HEK293 (cell line): Measurements from ENCODE around the gene GNB5.

Source experiments
- CTCF ChIA-PET: fragments of 350-600 bp; formaldehyde crosslinking; extraction: SDS; loops from one replicate; lab custom pipeline; 2021; ENCODE audit warnings: antibody characterized with exemption; lab: Yijun Ruan, JAX
- POLR2A ChIA-PET: fragments of 300-600 bp; formaldehyde crosslinking; extraction: SDS; loops from one replicate; lab custom pipeline; 2020; ENCODE audit warnings: antibody characterized with exemption, inconsistent platforms; lab: Yijun Ruan, JAX
- H3K27ac ChIP-seq: fragments of 200-500 bp; sonication (Bioruptor generic); 2 replicates; pipeline ENCODE4 v1.5.1; 2014; ENCODE audit warnings: low read depth, low read length, control low read depth, inconsistent platforms; ENCODE audit errors: extremely low read depth
- H3K36me3 ChIP-seq, 2 experiments: fragments of 200-500 bp in 1 of 2; sonication (Bioruptor generic) in 1 of 2; 1 replicate in 1 of 2; 2 replicates in 1 of 2; pipeline ENCODE4 v1.5.1; 2014 to 2017; ENCODE audit warnings: inconsistent platforms in 2 of 2, low read length in 2 of 2; ENCODE audit not compliant: control insufficient read depth in 2 of 2, insufficient read depth in 1 of 2
- H3K4me1 ChIP-seq: fragments of 200-500 bp; sonication (Bioruptor generic); 2 replicates; pipeline ENCODE4 v1.5.1; 2014; ENCODE audit warnings: mild to moderate bottlenecking, low read length, inconsistent platforms; ENCODE audit not compliant: control insufficient read depth, insufficient read depth
- H3K4me3 ChIP-seq: 2 replicates; pipeline ENCODE4 v1.5.1; 2011; ENCODE audit warnings: low read depth, mild to moderate bottlenecking, control low read depth, low read length, moderate library complexity
- H3K9me3 ChIP-seq: fragments of 200-500 bp; sonication (Bioruptor generic); 2 replicates; pipeline ENCODE4 v1.5.1; 2014; ENCODE audit warnings: low read depth, low read length, inconsistent platforms; ENCODE audit not compliant: control insufficient read depth, insufficient read depth
- BCL11A ChIP-seq: fragments of 450-650 bp; formaldehyde crosslinking; IDR thresholded peaks from 2 replicates; pipeline ENCODE4 v1.5.1; 2016; ENCODE audit warnings: low read depth, missing biosample characterization, missing genetic modification characterization
- FEZF1 ChIP-seq: fragments of 450-650 bp; formaldehyde crosslinking; IDR thresholded peaks from 2 replicates; pipeline ENCODE4 v1.5.1; 2016; ENCODE audit warnings: missing biosample characterization, missing genetic modification characterization
- KLF1 ChIP-seq: fragments of 450-650 bp; formaldehyde crosslinking; IDR thresholded peaks from 2 replicates; pipeline ENCODE4 v1.5.1; 2016; ENCODE audit warnings: missing biosample characterization, missing genetic modification characterization
- MEIS1 ChIP-seq: sonication (generic); formaldehyde crosslinking; IDR thresholded peaks from 2 replicates; pipeline ENCODE4 v1.8.1; 2022; ENCODE audit warnings: missing genetic modification reagents, mild to moderate bottlenecking, borderline replicate concordance
- RBAK ChIP-seq: fragments of 450-650 bp; formaldehyde crosslinking; IDR thresholded peaks from 2 replicates; pipeline ENCODE4 v1.5.1; 2016; ENCODE audit warnings: missing biosample characterization, missing genetic modification characterization
- WT1 ChIP-seq: fragments of 450-650 bp; formaldehyde crosslinking; IDR thresholded peaks from 2 replicates; pipeline ENCODE4 v1.5.1; 2016; ENCODE audit warnings: missing biosample characterization, missing genetic modification characterization
- YY1 ChIP-seq: fragments of 450-650 bp; formaldehyde crosslinking; IDR thresholded peaks from 2 replicates; pipeline ENCODE4 v1.5.1; 2018; ENCODE audit warnings: missing biosample characterization, missing genetic modification characterization
- ZBTB1 ChIP-seq: fragments of 450-650 bp; formaldehyde crosslinking; IDR thresholded peaks from 2 replicates; pipeline ENCODE4 v1.5.1; 2016; ENCODE audit warnings: missing biosample characterization, missing genetic modification characterization
- ZBTB20 ChIP-seq: fragments of 450-650 bp; formaldehyde crosslinking; IDR thresholded peaks from 2 replicates; pipeline ENCODE4 v1.5.1; 2016; ENCODE audit warnings: missing biosample characterization, missing genetic modification characterization
- ZNF114 ChIP-seq: fragments of 450-650 bp; formaldehyde crosslinking; IDR thresholded peaks from 2 replicates; pipeline ENCODE4 v1.5.0; 2017; ENCODE audit warnings: missing biosample characterization, missing genetic modification characterization
- ZNF133 ChIP-seq: fragments of 450-650 bp; formaldehyde crosslinking; IDR thresholded peaks from 2 replicates; pipeline ENCODE4 v1.5.1; 2016; ENCODE audit warnings: missing biosample characterization, missing genetic modification characterization
- ZNF157 ChIP-seq: fragments of 450-650 bp; formaldehyde crosslinking; IDR thresholded peaks from 2 replicates; pipeline ENCODE4 v1.5.1; 2016; ENCODE audit warnings: missing biosample characterization, missing genetic modification characterization
- ZNF184 ChIP-seq: fragments of 450-650 bp; IDR thresholded peaks from 2 replicates; pipeline ENCODE4 v1.5.1; 2018; ENCODE audit warnings: missing biosample characterization, mild to moderate bottlenecking, missing genetic modification characterization
- ZNF19 ChIP-seq: fragments of 450-650 bp; formaldehyde crosslinking; IDR thresholded peaks from 2 replicates; pipeline ENCODE4; 2016; ENCODE audit warnings: missing biosample characterization, missing genetic modification characterization, low read depth
- ZNF341 ChIP-seq: fragments of 450-650 bp; formaldehyde crosslinking; IDR thresholded peaks from 2 replicates; pipeline ENCODE4; 2016; ENCODE audit warnings: low read depth, missing biosample characterization, missing genetic modification characterization
- ZNF391 ChIP-seq: fragments of 450-650 bp; formaldehyde crosslinking; IDR thresholded peaks from 2 replicates; pipeline ENCODE4 v1.5.1; 2016; ENCODE audit warnings: low read depth, missing biosample characterization, missing genetic modification characterization, borderline replicate concordance
- ZNF76 ChIP-seq: fragments of 450-650 bp; formaldehyde crosslinking; IDR thresholded peaks from 2 replicates; pipeline ENCODE4; 2016; ENCODE audit warnings: low read depth, missing biosample characterization, missing genetic modification characterization, borderline replicate concordance
- ZNF791 ChIP-seq: fragments of 450-650 bp; formaldehyde crosslinking; IDR thresholded peaks from 2 replicates; pipeline ENCODE4 v1.5.1; 2016; ENCODE audit warnings: missing biosample characterization, missing genetic modification characterization
- ZNF830 ChIP-seq: fragments of 450-650 bp; IDR thresholded peaks from 2 replicates; pipeline ENCODE4 v1.5.0; 2018; ENCODE audit warnings: missing biosample characterization, missing genetic modification characterization, low read depth, mild to moderate bottlenecking, moderate library complexity
- ZSCAN16 ChIP-seq: fragments of 450-650 bp; formaldehyde crosslinking; IDR thresholded peaks from 2 replicates; pipeline ENCODE4 v1.5.1; 2016; ENCODE audit warnings: missing biosample characterization, missing genetic modification characterization
- TF ChIP-seq, protein P1 (sequence below): fragments of 450-650 bp; formaldehyde crosslinking; IDR thresholded peaks from 2 replicates; pipeline ENCODE4 v1.5.1; 2016; ENCODE audit warnings: missing biosample characterization, missing genetic modification characterization
- TF ChIP-seq, protein P2 (sequence below): fragments of 450-650 bp; formaldehyde crosslinking; IDR thresholded peaks from 2 replicates; pipeline ENCODE4 v1.5.1; 2016; ENCODE audit warnings: missing biosample characterization, missing genetic modification characterization
- TF ChIP-seq, protein P3 (sequence below): fragments of 450-650 bp; IDR thresholded peaks from 2 replicates; pipeline ENCODE4 v1.5.1; 2018; ENCODE audit warnings: missing biosample characterization, mild to moderate bottlenecking, missing genetic modification characterization
- TF ChIP-seq, protein P4 (sequence below): fragments of 450-650 bp; formaldehyde crosslinking; IDR thresholded peaks from 2 replicates; pipeline ENCODE4 v1.5.1; 2016; ENCODE audit warnings: missing biosample characterization, missing genetic modification characterization

Gene GNB5

DNA sequence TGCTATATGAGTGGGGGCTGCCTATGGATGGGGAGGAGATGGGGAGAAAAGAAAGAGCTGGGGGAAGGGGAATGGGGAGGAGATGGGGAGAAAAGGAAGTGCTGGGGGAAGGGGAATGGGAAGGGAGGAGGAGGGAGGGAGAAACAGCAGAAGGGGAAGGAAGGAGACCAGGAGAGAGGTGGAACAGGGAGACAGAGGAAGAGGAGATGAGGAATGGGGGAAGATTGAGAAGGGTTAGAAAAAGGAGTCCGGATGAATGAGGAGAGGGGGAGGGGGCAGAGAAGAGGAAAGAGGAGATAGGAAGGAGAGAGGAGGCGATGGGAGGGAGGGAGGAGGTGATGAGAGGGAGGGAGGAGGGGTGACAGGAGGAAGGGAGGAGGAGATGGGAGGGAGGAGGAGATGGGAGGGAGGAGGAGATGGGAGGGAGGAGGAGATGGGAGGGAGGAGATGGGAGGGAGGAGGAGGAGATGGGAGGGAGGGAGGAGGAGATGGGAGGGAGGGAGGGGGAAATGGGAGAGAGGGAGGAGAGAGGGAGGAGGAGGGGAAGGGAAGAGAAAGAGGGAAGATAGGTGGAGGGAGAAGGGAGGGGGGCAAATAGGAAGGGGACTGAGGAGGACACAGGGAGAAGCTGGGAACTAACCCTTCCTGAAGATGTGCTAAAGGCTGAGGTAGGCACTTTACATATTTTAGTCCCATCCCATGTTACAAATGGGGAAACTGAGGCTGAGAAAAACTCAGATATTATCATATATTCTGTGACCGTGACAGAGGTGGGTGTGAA is 72.0 kb downstream of the GNB5 start:
- no peak overlapping the region for H3K27ac ChIP-seq
- POLR2A ChIA-PET, result interaction anchor here (0.7 kb wide), 1 partner anchor 57 kb away, joined by 5 read pairs; no protein-coding TSS in a partner anchor
- CTCF ChIA-PET, result no interaction called here
- TF ChIP-seq ZNF341 (tag by site-specific recombination) (0 out of 2 replicates have a peak, but pooled peaks have one; percentile 15), ZBTB20 (tag by site-specific recombination) (no peak), WT1 (tag by site-specific recombination) (peak; percentile 89)
- H3K4me3 ChIP-seq, result no peak overlapping the region
- H3K36me3 ChIP-seq, result no peaks in the 10 kb centered on the region; a peak in 2 of 3 replicates
- no peaks in the 10 kb centered on the region for H3K9me3 ChIP-seq
- no peaks in the 10 kb centered on the region for H3K4me1 ChIP-seq

DNA sequence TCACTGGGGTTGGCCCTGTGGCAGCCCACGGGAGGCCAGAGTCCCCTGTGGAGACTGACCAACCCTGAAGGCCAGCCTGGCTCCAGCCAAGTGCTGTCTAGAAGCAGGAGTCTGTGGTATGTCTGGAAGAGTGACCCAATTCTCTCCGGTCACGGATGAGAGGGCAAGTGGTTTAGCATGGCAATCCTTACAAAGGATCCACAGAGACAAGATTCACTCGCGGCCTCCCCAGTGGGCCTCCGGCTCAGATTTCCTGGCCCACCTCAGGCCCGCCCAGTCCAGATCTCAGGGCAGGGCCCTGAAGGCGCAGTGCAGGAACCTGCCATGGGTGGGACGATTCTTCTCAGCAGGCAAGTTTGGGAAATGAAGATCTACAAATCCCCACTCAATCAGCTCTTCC is 73.6 kb downstream of the GNB5 start:
- ChIA-PET CTCF (no interaction called here), POLR2A (no interaction called here)
- Histone ChIP-seq H3K36me3 (no peaks in the 10 kb centered on the region; a peak in 1 of 3 replicates), H3K9me3 (no peaks in the 10 kb centered on the region), H3K4me3 (no peak overlapping the region), H3K27ac (no peak overlapping the region), H3K4me1 (no peaks in the 10 kb centered on the region)
- no peak for TF ChIP-seq MEIS1 (CRISPR knock-in tag)
- no peak for TF ChIP-seq BCL11A (tag by site-specific recombination)
- no peak for TF ChIP-seq ZNF133 (tag by site-specific recombination)
- TF ChIP-seq ZBTB1 (tag by site-specific recombination), result no peak
- TF ChIP-seq ZNF114 (tag by site-specific recombination), result no peak
- no peak for TF ChIP-seq ZNF791 (tag by site-specific recombination)
- TF ChIP-seq, protein P1, sequence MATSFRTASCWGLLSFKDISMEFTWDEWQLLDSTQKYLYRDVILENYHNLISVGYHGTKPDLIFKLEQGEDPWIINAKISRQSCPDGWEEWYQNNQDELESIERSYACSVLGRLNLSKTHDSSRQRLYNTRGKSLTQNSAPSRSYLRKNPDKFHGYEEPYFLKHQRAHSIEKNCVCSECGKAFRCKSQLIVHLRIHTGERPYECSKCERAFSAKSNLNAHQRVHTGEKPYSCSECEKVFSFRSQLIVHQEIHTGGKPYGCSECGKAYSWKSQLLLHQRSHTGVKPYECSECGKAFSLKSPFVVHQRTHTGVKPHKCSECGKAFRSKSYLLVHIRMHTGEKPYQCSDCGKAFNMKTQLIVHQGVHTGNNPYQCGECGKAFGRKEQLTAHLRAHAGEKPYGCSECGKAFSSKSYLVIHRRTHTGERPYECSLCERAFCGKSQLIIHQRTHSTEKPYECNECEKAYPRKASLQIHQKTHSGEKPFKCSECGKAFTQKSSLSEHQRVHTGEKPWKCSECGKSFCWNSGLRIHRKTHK, result no peak

DNA sequence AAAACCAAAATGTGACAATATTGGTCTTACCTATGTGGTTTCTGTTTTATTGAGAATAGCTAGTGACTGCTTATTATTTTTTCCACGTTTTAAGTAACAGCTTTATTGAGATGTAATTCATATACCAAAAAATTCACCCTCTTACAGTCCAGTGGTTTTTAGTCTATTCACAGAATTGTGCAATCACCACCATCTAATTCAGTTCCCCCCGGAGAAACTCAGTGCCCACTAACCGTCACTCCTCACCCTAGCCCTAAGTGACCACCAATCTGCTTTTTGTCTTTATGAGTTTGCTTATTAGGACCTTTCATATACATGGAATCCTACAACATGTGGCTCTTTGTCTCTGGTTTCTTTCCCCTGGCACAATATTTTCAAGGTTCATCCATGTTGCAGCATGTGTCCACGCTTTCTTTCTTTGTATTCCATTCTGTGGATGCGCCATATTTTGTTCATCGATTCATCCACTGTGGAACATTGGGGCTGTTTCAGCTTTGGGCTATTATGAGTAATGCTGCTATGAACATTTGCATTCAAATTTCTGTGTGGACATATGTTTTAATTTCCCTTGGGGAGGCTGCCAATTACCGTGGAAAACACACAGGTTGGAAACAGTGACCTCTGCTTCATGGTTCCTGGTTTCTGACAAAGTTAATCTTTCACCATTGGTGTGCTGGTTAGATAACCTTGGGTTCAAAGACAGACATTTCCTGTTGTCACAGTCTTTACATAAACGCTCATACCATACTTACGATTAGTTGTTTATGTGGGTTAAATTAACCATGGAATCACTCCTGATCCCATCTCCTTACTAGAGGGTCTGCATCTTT is 75.4 kb downstream of the GNB5 start:
- Histone ChIP-seq H3K36me3 (no peaks in the 10 kb centered on the region), H3K4me3 (no peak overlapping the region), H3K9me3 (no peaks in the 10 kb centered on the region), H3K27ac (no peak overlapping the region), H3K4me1 (no peaks in the 10 kb centered on the region)
- TF ChIP-seq ZNF133 (tag by site-specific recombination) (no peak), YY1 (tag by site-specific recombination) (no peak), ZNF76 (no peak), ZNF830 (tag by site-specific recombination) (no peak), ZNF184 (tag by site-specific recombination) (no peak), ZNF157 (tag by site-specific recombination) (no peak), ZNF19 (tag by site-specific recombination) (no peak), FEZF1 (tag by site-specific recombination) (no peak), MEIS1 (CRISPR knock-in tag) (no peak), KLF1 (tag by site-specific recombination) (no peak), ZSCAN16 (tag by site-specific recombination) (no peak), RBAK (tag by site-specific recombination) (no peak), ZNF391 (no peak)
- TF ChIP-seq, protein P2, sequence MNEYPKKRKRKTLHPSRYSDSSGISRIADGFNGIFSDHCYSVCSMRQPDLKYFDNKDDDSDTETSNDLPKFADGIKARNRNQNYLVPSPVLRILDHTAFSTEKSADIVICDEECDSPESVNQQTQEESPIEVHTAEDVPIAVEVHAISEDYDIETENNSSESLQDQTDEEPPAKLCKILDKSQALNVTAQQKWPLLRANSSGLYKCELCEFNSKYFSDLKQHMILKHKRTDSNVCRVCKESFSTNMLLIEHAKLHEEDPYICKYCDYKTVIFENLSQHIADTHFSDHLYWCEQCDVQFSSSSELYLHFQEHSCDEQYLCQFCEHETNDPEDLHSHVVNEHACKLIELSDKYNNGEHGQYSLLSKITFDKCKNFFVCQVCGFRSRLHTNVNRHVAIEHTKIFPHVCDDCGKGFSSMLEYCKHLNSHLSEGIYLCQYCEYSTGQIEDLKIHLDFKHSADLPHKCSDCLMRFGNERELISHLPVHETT (tag by site-specific recombination), result no peak
- TF ChIP-seq, protein P3, sequence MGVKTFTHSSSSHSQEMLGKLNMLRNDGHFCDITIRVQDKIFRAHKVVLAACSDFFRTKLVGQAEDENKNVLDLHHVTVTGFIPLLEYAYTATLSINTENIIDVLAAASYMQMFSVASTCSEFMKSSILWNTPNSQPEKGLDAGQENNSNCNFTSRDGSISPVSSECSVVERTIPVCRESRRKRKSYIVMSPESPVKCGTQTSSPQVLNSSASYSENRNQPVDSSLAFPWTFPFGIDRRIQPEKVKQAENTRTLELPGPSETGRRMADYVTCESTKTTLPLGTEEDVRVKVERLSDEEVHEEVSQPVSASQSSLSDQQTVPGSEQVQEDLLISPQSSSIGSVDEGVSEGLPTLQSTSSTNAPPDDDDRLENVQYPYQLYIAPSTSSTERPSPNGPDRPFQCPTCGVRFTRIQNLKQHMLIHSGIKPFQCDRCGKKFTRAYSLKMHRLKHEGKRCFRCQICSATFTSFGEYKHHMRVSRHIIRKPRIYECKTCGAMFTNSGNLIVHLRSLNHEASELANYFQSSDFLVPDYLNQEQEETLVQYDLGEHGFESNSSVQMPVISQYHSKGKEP (tag by site-specific recombination), result no peak
- TF ChIP-seq, protein P4, sequence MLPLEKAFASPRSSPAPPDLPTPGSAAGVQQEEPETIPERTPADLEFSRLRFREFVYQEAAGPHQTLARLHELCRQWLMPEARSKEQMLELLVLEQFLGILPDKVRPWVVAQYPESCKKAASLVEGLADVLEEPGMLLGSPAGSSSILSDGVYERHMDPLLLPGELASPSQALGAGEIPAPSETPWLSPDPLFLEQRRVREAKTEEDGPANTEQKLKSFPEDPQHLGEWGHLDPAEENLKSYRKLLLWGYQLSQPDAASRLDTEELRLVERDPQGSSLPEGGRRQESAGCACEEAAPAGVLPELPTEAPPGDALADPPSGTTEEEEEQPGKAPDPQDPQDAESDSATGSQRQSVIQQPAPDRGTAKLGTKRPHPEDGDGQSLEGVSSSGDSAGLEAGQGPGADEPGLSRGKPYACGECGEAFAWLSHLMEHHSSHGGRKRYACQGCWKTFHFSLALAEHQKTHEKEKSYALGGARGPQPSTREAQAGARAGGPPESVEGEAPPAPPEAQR (tag by site-specific recombination), result no peak
- CTCF ChIA-PET, result interaction anchor here (1.3 kb wide), 1 partner anchor 38 kb away, joined by 4 read pairs; no protein-coding TSS in a partner anchor
- POLR2A ChIA-PET, result no interaction called here
